HEK293 (cell line): ENCODE data around the gene BMS1.

ENCODE experiments used
- BCL11A ChIP-seq: fragments of 450-650 bp; formaldehyde crosslinking; IDR thresholded peaks from 2 replicates; pipeline ENCODE4 v1.5.1; 2016; ENCODE audit warnings: low read depth, missing biosample characterization, missing genetic modification characterization
- KLF16 ChIP-seq: fragments of 450-650 bp; formaldehyde crosslinking; IDR thresholded peaks from 2 replicates; pipeline ENCODE4 v1.5.1; 2017; ENCODE audit warnings: missing biosample characterization, missing genetic modification characterization
- MYNN ChIP-seq: fragments of 450-650 bp; formaldehyde crosslinking; IDR thresholded peaks from 2 replicates; pipeline ENCODE4 v1.5.1; 2016; ENCODE audit warnings: missing biosample characterization, missing genetic modification characterization, borderline replicate concordance
- OSR2 ChIP-seq: fragments of 450-650 bp; formaldehyde crosslinking; IDR thresholded peaks from 2 replicates; pipeline ENCODE4 v1.5.1; 2016; ENCODE audit warnings: missing biosample characterization, missing genetic modification characterization
- SETDB1 ChIP-seq: IDR thresholded peaks from one replicate; pipeline ENCODE4 v1.6.1; 2017; ENCODE audit warnings: mild to moderate bottlenecking, low read length, moderate library complexity, mixed read lengths; ENCODE audit not compliant: insufficient read length
- SP3 ChIP-seq: fragments of 450-650 bp; formaldehyde crosslinking; IDR thresholded peaks from 2 replicates; pipeline ENCODE4 v1.5.1; 2016; ENCODE audit warnings: missing biosample characterization, missing genetic modification characterization
- ZBTB48 ChIP-seq: fragments of 450-650 bp; formaldehyde crosslinking; IDR thresholded peaks from 2 replicates; pipeline ENCODE4 v1.5.1; 2016; ENCODE audit warnings: missing biosample characterization, missing genetic modification characterization
- ZFHX2 ChIP-seq: fragments of 450-650 bp; formaldehyde crosslinking; conservative IDR thresholded peaks from 2 replicates; pipeline ENCODE4 v1.5.1; 2016; ENCODE audit warnings: missing biosample characterization, missing genetic modification characterization
- ZFP37 ChIP-seq: fragments of 450-650 bp; formaldehyde crosslinking; IDR thresholded peaks from 2 replicates; pipeline ENCODE4 v1.5.1; 2016; ENCODE audit warnings: missing biosample characterization, missing genetic modification characterization
- ZFP69B ChIP-seq: fragments of 450-650 bp; formaldehyde crosslinking; IDR thresholded peaks from 2 replicates; pipeline ENCODE4 v1.5.1; 2016; ENCODE audit warnings: missing biosample characterization, missing genetic modification characterization
- ZNF121 ChIP-seq: fragments of 450-650 bp; formaldehyde crosslinking; IDR thresholded peaks from 2 replicates; pipeline ENCODE4 v1.5.1; 2016; ENCODE audit warnings: missing biosample characterization, missing genetic modification characterization
- ZNF132 ChIP-seq: fragments of 450-650 bp; formaldehyde crosslinking; IDR thresholded peaks from 2 replicates; pipeline ENCODE4 v1.5.1; 2017; ENCODE audit warnings: missing biosample characterization, missing genetic modification characterization, borderline replicate concordance
- ZNF423 ChIP-seq: fragments of 450-650 bp; formaldehyde crosslinking; IDR thresholded peaks from 2 replicates; pipeline ENCODE4 v1.5.1; 2016; ENCODE audit warnings: missing biosample characterization, missing genetic modification characterization
- ZNF521 ChIP-seq: fragments of 450-650 bp; formaldehyde crosslinking; IDR thresholded peaks from 2 replicates; pipeline ENCODE4 v1.5.1; 2017; ENCODE audit warnings: missing biosample characterization, mild to moderate bottlenecking, missing genetic modification characterization
- ZNF623 ChIP-seq: fragments of 450-650 bp; formaldehyde crosslinking; IDR thresholded peaks from 2 replicates; pipeline ENCODE4 v1.5.1; 2016; ENCODE audit warnings: missing biosample characterization, missing genetic modification characterization
- ZNF629 ChIP-seq: fragments of 450-650 bp; formaldehyde crosslinking; IDR thresholded peaks from 2 replicates; pipeline ENCODE4 v1.5.1; 2017; ENCODE audit warnings: missing biosample characterization, missing genetic modification characterization
- ZNF677 ChIP-seq: fragments of 450-650 bp; IDR thresholded peaks from 2 replicates; pipeline ENCODE4 v1.5.0; 2018; ENCODE audit warnings: missing biosample characterization, mild to moderate bottlenecking, missing genetic modification characterization, moderate library complexity
- ZNF701 ChIP-seq: fragments of 450-650 bp; formaldehyde crosslinking; IDR thresholded peaks from 2 replicates; pipeline ENCODE4 v1.5.1; 2016; ENCODE audit warnings: missing biosample characterization, missing genetic modification characterization
- ZNF768 ChIP-seq: fragments of 450-650 bp; formaldehyde crosslinking; IDR thresholded peaks from 2 replicates; pipeline ENCODE4 v1.5.1; 2018; ENCODE audit warnings: missing biosample characterization, mild to moderate bottlenecking, missing genetic modification characterization
- ZSCAN16 ChIP-seq: fragments of 450-650 bp; formaldehyde crosslinking; IDR thresholded peaks from 2 replicates; pipeline ENCODE4 v1.5.1; 2016; ENCODE audit warnings: missing biosample characterization, missing genetic modification characterization
- ZSCAN30 ChIP-seq: fragments of 450-650 bp; IDR thresholded peaks from 2 replicates; pipeline ENCODE4 v1.5.1; 2018; ENCODE audit warnings: missing biosample characterization, mild to moderate bottlenecking, missing genetic modification characterization, moderate library complexity
- ZXDB ChIP-seq: fragments of 450-650 bp; formaldehyde crosslinking; IDR thresholded peaks from 2 replicates; pipeline ENCODE4 v1.5.1; 2016; ENCODE audit warnings: missing biosample characterization, missing genetic modification characterization
- TF ChIP-seq, protein P1 (sequence below): fragments of 450-650 bp; formaldehyde crosslinking; IDR thresholded peaks from 2 replicates; pipeline ENCODE4 v1.5.1; 2016; ENCODE audit warnings: missing biosample characterization, missing genetic modification characterization
- TF ChIP-seq, protein P2 (sequence below): fragments of 450-650 bp; formaldehyde crosslinking; IDR thresholded peaks from 2 replicates; pipeline ENCODE4 v1.5.1; 2016; ENCODE audit warnings: missing biosample characterization, missing genetic modification characterization
- TF ChIP-seq, protein P3 (sequence below): fragments of 450-650 bp; formaldehyde crosslinking; conservative IDR thresholded peaks from 2 replicates; pipeline ENCODE4 v1.5.1; 2016; ENCODE audit warnings: low read depth, missing biosample characterization, missing genetic modification characterization
- TF ChIP-seq, protein P4 (sequence below): fragments of 450-650 bp; formaldehyde crosslinking; IDR thresholded peaks from 2 replicates; pipeline ENCODE4 v1.5.1; 2016; ENCODE audit warnings: missing biosample characterization, missing genetic modification characterization
- TF ChIP-seq, protein P5 (sequence below): fragments of 450-650 bp; formaldehyde crosslinking; IDR thresholded peaks from 2 replicates; pipeline ENCODE4 v1.5.1; 2016; ENCODE audit warnings: missing biosample characterization, missing genetic modification characterization
- TF ChIP-seq, protein P6 (sequence below): fragments of 450-650 bp; formaldehyde crosslinking; IDR thresholded peaks from 2 replicates; pipeline ENCODE4 v1.5.1; 2016; ENCODE audit warnings: missing biosample characterization, missing genetic modification characterization

Gene BMS1

DNA sequence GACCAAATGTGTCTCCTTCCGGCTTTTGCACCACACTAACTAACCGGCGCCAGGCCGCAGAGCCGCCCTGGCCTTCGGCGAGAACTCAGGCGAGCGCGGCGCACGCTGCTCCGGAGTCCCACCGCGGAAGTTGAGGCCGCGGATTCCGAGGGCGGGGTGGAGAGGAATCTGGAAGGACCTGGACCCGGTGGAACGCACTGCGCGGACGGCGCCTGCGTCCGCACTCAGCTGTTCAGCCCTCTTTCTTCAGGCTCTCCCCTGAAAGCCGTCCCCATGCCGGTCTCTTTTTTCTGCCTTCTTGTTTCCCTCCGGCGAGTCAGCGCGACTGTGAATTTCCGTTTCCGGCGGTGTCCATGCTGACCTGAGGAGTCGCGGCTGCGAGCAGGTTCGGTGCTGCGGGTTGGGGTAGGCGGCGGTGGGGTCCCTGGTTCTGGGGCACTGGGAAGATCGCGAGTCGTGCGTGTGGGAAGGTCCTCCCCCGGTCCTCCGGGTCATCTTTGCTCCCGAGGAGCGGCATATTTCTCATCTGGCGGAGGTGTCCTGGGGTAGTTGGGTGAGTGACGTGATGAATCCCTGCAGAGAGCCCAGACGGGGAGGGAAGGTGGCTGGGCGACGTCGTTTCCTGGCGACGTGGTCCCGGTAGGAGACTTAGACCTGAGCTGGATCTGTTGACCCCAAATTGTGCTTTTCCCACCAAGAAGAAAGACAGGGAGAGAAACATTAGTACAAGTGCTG lies at the start of gene BMS1 (continued):
- TF ChIP-seq, protein P1, sequence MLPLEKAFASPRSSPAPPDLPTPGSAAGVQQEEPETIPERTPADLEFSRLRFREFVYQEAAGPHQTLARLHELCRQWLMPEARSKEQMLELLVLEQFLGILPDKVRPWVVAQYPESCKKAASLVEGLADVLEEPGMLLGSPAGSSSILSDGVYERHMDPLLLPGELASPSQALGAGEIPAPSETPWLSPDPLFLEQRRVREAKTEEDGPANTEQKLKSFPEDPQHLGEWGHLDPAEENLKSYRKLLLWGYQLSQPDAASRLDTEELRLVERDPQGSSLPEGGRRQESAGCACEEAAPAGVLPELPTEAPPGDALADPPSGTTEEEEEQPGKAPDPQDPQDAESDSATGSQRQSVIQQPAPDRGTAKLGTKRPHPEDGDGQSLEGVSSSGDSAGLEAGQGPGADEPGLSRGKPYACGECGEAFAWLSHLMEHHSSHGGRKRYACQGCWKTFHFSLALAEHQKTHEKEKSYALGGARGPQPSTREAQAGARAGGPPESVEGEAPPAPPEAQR (tag by site-specific recombination): peak; percentile 85; the same call in 1 of the 2 replicates
- TF ChIP-seq ZNF623 (tag by site-specific recombination): 0 out of 2 replicates have a peak, but pooled peaks have one; percentile 27
- TF ChIP-seq SP3 (tag by site-specific recombination): peak; percentile 73
- no peak for TF ChIP-seq BCL11A (tag by site-specific recombination)
- TF ChIP-seq SETDB1: peak; percentile 33
- TF ChIP-seq MYNN (tag by site-specific recombination): no peak; the same call in 1 of the 2 replicates
- TF ChIP-seq, protein P2, sequence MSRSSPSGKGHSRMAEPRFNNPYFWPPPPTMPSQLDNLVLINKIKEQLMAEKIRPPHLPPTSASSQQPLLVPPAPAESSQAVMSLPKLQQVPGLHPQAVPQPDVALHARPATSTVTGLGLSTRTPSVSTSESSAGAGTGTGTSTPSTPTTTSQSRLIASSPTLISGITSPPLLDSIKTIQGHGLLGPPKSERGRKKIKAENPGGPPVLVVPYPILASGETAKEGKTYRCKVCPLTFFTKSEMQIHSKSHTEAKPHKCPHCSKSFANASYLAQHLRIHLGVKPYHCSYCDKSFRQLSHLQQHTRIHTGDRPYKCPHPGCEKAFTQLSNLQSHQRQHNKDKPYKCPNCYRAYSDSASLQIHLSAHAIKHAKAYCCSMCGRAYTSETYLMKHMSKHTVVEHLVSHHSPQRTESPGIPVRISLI (tag by site-specific recombination): peak; percentile 88
- peak; percentile 45; the same call in 1 of the 2 replicates for TF ChIP-seq ZFHX2 (tag by site-specific recombination)
- TF ChIP-seq, protein P3, sequence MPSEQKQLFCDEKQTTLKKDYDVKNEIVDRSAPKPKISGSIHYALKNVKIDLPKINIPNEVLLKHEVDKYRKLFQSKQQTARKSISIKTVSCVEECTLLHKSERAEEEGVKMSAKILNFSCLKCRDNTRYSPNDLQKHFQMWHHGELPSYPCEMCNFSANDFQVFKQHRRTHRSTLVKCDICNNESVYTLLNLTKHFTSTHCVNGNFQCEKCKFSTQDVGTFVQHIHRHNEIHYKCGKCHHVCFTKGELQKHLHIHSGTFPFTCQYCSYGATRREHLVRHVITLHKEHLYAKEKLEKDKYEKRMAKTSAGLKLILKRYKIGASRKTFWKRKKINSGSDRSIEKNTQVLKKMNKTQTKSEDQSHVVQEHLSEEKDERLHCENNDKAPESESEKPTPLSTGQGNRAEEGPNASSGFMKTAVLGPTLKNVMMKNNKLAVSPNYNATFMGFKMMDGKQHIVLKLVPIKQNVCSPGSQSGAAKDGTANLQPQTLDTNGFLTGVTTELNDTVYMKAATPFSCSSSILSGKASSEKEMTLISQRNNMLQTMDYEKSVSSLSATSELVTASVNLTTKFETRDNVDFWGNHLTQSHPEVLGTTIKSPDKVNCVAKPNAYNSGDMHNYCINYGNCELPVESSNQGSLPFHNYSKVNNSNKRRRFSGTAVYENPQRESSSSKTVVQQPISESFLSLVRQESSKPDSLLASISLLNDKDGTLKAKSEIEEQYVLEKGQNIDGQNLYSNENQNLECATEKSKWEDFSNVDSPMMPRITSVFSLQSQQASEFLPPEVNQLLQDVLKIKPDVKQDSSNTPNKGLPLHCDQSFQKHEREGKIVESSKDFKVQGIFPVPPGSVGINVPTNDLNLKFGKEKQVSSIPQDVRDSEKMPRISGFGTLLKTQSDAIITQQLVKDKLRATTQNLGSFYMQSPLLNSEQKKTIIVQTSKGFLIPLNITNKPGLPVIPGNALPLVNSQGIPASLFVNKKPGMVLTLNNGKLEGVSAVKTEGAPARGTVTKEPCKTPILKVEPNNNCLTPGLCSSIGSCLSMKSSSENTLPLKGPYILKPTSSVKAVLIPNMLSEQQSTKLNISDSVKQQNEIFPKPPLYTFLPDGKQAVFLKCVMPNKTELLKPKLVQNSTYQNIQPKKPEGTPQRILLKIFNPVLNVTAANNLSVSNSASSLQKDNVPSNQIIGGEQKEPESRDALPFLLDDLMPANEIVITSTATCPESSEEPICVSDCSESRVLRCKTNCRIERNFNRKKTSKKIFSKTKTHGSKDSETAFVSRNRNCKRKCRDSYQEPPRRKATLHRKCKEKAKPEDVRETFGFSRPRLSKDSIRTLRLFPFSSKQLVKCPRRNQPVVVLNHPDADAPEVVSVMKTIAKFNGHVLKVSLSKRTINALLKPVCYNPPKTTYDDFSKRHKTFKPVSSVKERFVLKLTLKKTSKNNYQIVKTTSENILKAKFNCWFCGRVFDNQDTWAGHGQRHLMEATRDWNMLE (tag by site-specific recombination): peak; percentile 98
- TF ChIP-seq ZFP37 (tag by site-specific recombination): peak; percentile 98
- peak; percentile 97 for TF ChIP-seq ZXDB (tag by site-specific recombination)
- TF ChIP-seq ZNF768: peak; percentile 55; the same call in 1 of the 2 replicates
- TF ChIP-seq ZSCAN30 (tag by site-specific recombination): peak; percentile 96
- TF ChIP-seq ZNF132 (tag by site-specific recombination): no peak
- TF ChIP-seq ZNF423 (tag by site-specific recombination): no peak
- TF ChIP-seq ZBTB48 (tag by site-specific recombination): peak; percentile 58; the same call in 1 of the 2 replicates
- peak; percentile 55; the same call in 1 of the 2 replicates for TF ChIP-seq ZNF701
- TF ChIP-seq ZSCAN16: no peak
- peak; percentile 97 for TF ChIP-seq ZNF629 (tag by site-specific recombination)
- TF ChIP-seq, protein P4, sequence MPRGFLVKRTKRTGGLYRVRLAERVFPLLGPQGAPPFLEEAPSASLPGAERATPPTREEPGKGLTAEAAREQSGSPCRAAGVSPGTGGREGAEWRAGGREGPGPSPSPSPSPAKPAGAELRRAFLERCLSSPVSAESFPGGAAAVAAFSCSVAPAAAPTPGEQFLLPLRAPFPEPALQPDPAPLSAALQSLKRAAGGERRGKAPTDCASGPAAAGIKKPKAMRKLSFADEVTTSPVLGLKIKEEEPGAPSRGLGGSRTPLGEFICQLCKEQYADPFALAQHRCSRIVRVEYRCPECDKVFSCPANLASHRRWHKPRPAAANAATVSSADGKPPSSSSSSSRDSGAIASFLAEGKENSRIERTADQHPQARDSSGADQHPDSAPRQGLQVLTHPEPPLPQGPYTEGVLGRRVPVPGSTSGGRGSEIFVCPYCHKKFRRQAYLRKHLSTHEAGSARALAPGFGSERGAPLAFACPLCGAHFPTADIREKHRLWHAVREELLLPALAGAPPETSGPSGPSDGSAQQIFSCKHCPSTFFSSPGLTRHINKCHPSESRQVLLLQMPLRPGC (tag by site-specific recombination): peak; percentile 90
- TF ChIP-seq ZNF121 (tag by site-specific recombination): peak; percentile 36; the same call in 1 of the 2 replicates
- TF ChIP-seq KLF16 (tag by site-specific recombination): peak; percentile 97
- TF ChIP-seq, protein P5, sequence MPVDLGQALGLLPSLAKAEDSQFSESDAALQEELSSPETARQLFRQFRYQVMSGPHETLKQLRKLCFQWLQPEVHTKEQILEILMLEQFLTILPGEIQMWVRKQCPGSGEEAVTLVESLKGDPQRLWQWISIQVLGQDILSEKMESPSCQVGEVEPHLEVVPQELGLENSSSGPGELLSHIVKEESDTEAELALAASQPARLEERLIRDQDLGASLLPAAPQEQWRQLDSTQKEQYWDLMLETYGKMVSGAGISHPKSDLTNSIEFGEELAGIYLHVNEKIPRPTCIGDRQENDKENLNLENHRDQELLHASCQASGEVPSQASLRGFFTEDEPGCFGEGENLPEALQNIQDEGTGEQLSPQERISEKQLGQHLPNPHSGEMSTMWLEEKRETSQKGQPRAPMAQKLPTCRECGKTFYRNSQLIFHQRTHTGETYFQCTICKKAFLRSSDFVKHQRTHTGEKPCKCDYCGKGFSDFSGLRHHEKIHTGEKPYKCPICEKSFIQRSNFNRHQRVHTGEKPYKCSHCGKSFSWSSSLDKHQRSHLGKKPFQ (tag by site-specific recombination): peak; percentile 77
- peak; percentile 49; the same call in 1 of the 2 replicates for TF ChIP-seq ZNF677 (tag by site-specific recombination)
- TF ChIP-seq, protein P6, sequence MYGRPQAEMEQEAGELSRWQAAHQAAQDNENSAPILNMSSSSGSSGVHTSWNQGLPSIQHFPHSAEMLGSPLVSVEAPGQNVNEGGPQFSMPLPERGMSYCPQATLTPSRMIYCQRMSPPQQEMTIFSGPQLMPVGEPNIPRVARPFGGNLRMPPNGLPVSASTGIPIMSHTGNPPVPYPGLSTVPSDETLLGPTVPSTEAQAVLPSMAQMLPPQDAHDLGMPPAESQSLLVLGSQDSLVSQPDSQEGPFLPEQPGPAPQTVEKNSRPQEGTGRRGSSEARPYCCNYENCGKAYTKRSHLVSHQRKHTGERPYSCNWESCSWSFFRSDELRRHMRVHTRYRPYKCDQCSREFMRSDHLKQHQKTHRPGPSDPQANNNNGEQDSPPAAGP (tag by site-specific recombination): peak; percentile 98
- TF ChIP-seq ZFP69B (tag by site-specific recombination): peak; percentile 89
- peak; percentile 30; the same call in 1 of the 2 replicates for TF ChIP-seq OSR2 (tag by site-specific recombination)
- TF ChIP-seq ZNF521 (tag by site-specific recombination): no peak
